ENCODE measurements around the gene RNLS. TPM values are rescaled to one million over a fixed set of nuclear protein-coding genes. Genes with fewer than 3 reads are reported as not detected.
A peak's percentile ranks its signal among the peaks of the same experiment; 100 is the strongest.

RNLS gene
- total RNA-seq, 1 experiment from 2014 or later: not detected

GRCh38 chr10:88526501-88527105, 56.5 kb downstream of the RNLS start:
- ChIA-PET POLR2A (no interaction called here), CTCF (interaction anchor here (1.3 kb wide), 1 partner anchor 41 kb away, joined by 3 read pairs; no protein-coding TSS in a partner anchor), RAD21 (ENCODE audit: low non-redundant PET in 1 of 2, low total read pairs in 2 of 2, uncharacterized antibody in 2 of 2, unreplicated experiment in 2 of 2) (no interaction called here)
- intact Hi-C loops (cut with micrococcal nuclease): no loop called here
- Histone ChIP-seq H2AFZ (ENCODE audit: low read depth, low read length, poor library complexity, severe bottlenecking) (no peak overlapping the region), H3K36me3 (ENCODE audit: control insufficient read depth in 1 of 2, insufficient read depth in 2 of 2, low read length in 2 of 2) (no peaks in the 10 kb centered on the region), H3K79me2 (ENCODE audit: insufficient read depth, low read length) (no peaks in the 10 kb centered on the region), H3K27me3 (ENCODE audit: insufficient read depth, low read length) (no peaks in the 10 kb centered on the region), H3K4me2 (ENCODE audit: low read length) (no peak overlapping the region), H3K9me2 (ENCODE audit: insufficient read depth) (no peaks in the 10 kb centered on the region), H3K27ac (ENCODE audit: low read depth, low read length) (no peak overlapping the region), H4K20me1 (ENCODE audit: insufficient read depth) (no peaks in the 10 kb centered on the region), H3K9me3 (ENCODE audit: control insufficient read depth in 1 of 2, insufficient read depth in 1 of 2, low read depth in 1 of 2, low read length in 2 of 2) (no peaks in the 10 kb centered on the region), H3K4me1 (ENCODE audit: control insufficient read depth in 1 of 2, insufficient read depth in 2 of 2, low read length in 2 of 2) (peaks cover 9 to 10% of the 10 kb centered on the region in 2 experiments; a peak in 3 of 4 replicates), H3K4me3 (replicated peaks in 1 of 2; ENCODE audit: low read depth in 1 of 2, low read length in 2 of 2) (no peak overlapping the region), H3K9ac (ENCODE audit: low read length) (no peak overlapping the region)
- no TSS peak for BruUV-seq (replicated peaks)
- DNase-seq (ENCODE audit: low read depth, low spot score): no peak
- no peak for TF ChIP-seq EZH2phosphoT487 (IDR thresholded peaks at IDR 0.05; ENCODE audit: borderline replicate concordance)
- no peak for ATAC-seq

DNA sequence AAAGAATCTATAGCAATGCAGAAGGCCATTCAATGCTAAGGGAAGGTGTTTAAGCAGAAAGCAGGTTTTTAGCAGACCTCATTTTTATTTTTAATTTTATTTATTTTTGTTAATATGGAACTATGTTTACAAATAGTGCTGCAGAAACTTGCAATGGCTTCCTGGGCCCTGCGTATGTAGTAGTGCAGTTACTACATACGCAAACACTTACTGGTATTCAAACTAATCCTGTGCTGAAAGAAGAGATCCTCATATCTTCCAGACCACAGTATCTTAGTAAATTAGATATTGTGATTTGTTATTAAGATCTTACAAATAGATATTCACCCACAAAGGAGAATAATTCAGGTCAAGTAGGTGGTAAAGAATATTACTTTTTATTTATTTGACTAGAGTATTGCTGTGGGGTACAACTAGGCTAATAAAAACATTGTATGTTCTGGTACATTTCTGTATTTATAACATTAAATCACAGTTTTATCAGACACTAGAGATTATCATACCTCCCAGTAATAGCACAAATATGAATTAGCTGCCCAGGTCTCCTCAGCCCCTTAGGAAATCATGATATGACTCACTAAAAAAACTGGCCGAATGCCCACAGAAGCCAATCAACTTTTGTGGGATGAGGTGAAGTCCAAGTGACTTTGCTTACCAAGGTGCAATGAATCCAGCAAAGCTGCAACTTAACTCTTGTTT, 57.6 kb downstream of the RNLS start:
- H3K4me2 ChIP-seq (ENCODE audit: low read length): peak overlapping the region; percentile 39; the same call in 1 of the 2 replicates
- H3K36me3 ChIP-seq (ENCODE audit: control insufficient read depth in 1 of 2, insufficient read depth in 2 of 2, low read length in 2 of 2): no peaks in the 10 kb centered on the region
- no peaks in the 10 kb centered on the region for H3K9me2 ChIP-seq (ENCODE audit: insufficient read depth)
- no peak overlapping the region for H2AFZ ChIP-seq (ENCODE audit: low read depth, low read length, poor library complexity, severe bottlenecking)
- H3K9me3 ChIP-seq (ENCODE audit: control insufficient read depth in 1 of 2, insufficient read depth in 1 of 2, low read depth in 1 of 2, low read length in 2 of 2): no peaks in the 10 kb centered on the region
- CTCF ChIA-PET: interaction anchor here (1.3 kb wide), 1 partner anchor 40 kb away, joined by 3 read pairs; no protein-coding TSS in a partner anchor
- POLR2A ChIA-PET: no interaction called here
- ATAC-seq (peak; percentile 73), DNase-seq (ENCODE audit: low read depth, low spot score) (peak; percentile 42)
- intact Hi-C loops (cut with micrococcal nuclease): no loop called here
- RAD21 ChIA-PET (ENCODE audit: low non-redundant PET in 1 of 2, low total read pairs in 2 of 2, uncharacterized antibody in 2 of 2, unreplicated experiment in 2 of 2): no interaction called here
- no peaks in the 10 kb centered on the region for H3K27me3 ChIP-seq (ENCODE audit: insufficient read depth, low read length)
- H3K4me1 ChIP-seq (ENCODE audit: control insufficient read depth in 1 of 2, insufficient read depth in 2 of 2, low read length in 2 of 2): peaks cover 9 to 10% of the 10 kb centered on the region in 2 experiments; a peak in 3 of 4 replicates
- no TSS peak for BruUV-seq (replicated peaks)
- H4K20me1 ChIP-seq (ENCODE audit: insufficient read depth): no peaks in the 10 kb centered on the region
- H3K79me2 ChIP-seq (ENCODE audit: insufficient read depth, low read length): no peaks in the 10 kb centered on the region
- no peak overlapping the region for H3K4me3 ChIP-seq (replicated peaks in 1 of 2; ENCODE audit: low read depth in 1 of 2, low read length in 2 of 2)
- H3K9ac ChIP-seq (ENCODE audit: low read length): no peak overlapping the region
- no peak overlapping the region for H3K27ac ChIP-seq (ENCODE audit: low read depth, low read length)
- TF ChIP-seq POLR2AphosphoS5 (IDR thresholded peaks at IDR 0.05; ENCODE audit: low read depth, low read length) (no peak), SRF (IDR thresholded peaks at IDR 0.05; ENCODE audit: low read depth) (no peak), JUND (IDR thresholded peaks at IDR 0.05) (peak; percentile 56), CTCF (IDR thresholded peaks at IDR 0.05 in 2 of 3, conservative IDR thresholded peaks at IDR 0.05 in 1 of 3; ENCODE audit: borderline replicate concordance in 1 of 3, insufficient read depth in 1 of 3, low read depth in 2 of 3, low read length in 2 of 3) (no peak), FOSL1 (IDR thresholded peaks at IDR 0.05; ENCODE audit: low read depth) (peak; percentile 50; the same call in 1 of the 2 replicates), SIN3A (IDR thresholded peaks at IDR 0.05; ENCODE audit: low read depth) (no peak), YY1 (IDR thresholded peaks at IDR 0.05; ENCODE audit: extremely low read depth, insufficient replicate concordance, low read depth, low read length) (no peak), ELF1 (IDR thresholded peaks at IDR 0.05; ENCODE audit: borderline replicate concordance, low read depth) (no peak), RAD21 (IDR thresholded peaks at IDR 0.05; ENCODE audit: low read depth) (no peak), SP1 (IDR thresholded peaks at IDR 0.05; ENCODE audit: low read depth) (no peak), EGR1 (IDR thresholded peaks at IDR 0.05; ENCODE audit: low read depth) (no peak), CEBPB (IDR thresholded peaks at IDR 0.05; ENCODE audit: low read depth) (peak; percentile 68; the same call in 1 of the 2 replicates), EZH2phosphoT487 (IDR thresholded peaks at IDR 0.05; ENCODE audit: borderline replicate concordance) (no peak)
- TF ChIP-seq, protein P1, sequence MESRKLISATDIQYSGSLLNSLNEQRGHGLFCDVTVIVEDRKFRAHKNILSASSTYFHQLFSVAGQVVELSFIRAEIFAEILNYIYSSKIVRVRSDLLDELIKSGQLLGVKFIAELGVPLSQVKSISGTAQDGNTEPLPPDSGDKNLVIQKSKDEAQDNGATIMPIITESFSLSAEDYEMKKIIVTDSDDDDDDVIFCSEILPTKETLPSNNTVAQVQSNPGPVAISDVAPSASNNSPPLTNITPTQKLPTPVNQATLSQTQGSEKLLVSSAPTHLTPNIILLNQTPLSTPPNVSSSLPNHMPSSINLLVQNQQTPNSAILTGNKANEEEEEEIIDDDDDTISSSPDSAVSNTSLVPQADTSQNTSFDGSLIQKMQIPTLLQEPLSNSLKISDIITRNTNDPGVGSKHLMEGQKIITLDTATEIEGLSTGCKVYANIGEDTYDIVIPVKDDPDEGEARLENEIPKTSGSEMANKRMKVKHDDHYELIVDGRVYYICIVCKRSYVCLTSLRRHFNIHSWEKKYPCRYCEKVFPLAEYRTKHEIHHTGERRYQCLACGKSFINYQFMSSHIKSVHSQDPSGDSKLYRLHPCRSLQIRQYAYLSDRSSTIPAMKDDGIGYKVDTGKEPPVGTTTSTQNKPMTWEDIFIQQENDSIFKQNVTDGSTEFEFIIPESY (IDR thresholded peaks at IDR 0.05; ENCODE audit: extremely low read depth, insufficient replicate concordance, low read length): no peak
- TF ChIP-seq, protein P2, sequence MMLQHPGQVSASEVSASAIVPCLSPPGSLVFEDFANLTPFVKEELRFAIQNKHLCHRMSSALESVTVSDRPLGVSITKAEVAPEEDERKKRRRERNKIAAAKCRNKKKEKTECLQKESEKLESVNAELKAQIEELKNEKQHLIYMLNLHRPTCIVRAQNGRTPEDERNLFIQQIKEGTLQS (IDR thresholded peaks at IDR 0.05): no peak

Data from HCT116 (cell line).